ENCODE data around the gene METAP2.
"Not testable (repeated sequence)": the region's sequence is repeated elsewhere in the genome, so short reads cannot be mapped to it uniquely, and the experiment has no call there.

Gene METAP2

GRCh38 chr12:95463050-95463449 lies 10.9 kb upstream of the METAP2 start:
- ChIA-PET POLR2A (ENCODE audit: low non-redundant PET) (no interaction called here), CTCF (interaction anchor here (0.6 kb wide), 1 partner anchor 244 kb away, joined by 3 read pairs; no protein-coding TSS in a partner anchor)
- H3K27ac ChIP-seq = no peak overlapping the region
- no peak for TF ChIP-seq CTCF (conservative IDR thresholded peaks at IDR 0.05; ENCODE audit: low read depth)
- DNase-seq (ENCODE audit: low spot score) = no peak

GRCh38 chr12:95463776-95464175 lies 10.2 kb upstream of the METAP2 start:
- CTCF ChIA-PET; DNase-seq (ENCODE audit: low spot score); H3K27ac ChIP-seq; POLR2A ChIA-PET (ENCODE audit: low non-redundant PET): not testable (repeated sequence)

- POLR2A ChIA-PET (ENCODE audit: low non-redundant PET) = no interaction called here
- no peak overlapping the region for H3K27ac ChIP-seq
- CTCF ChIA-PET = no interaction called here
- DNase-seq (ENCODE audit: low spot score) = no peak
- no peak for TF ChIP-seq CTCF (conservative IDR thresholded peaks at IDR 0.05; ENCODE audit: low read depth)
These were observed 8.7 kb upstream of the METAP2 start for GRCh38 chr12:95465275-95465674.

- POLR2A ChIA-PET (ENCODE audit: low non-redundant PET) = no interaction called here
- no peak overlapping the region for H3K27ac ChIP-seq
- DNase-seq (ENCODE audit: low spot score) = no peak
- no peak for TF ChIP-seq CTCF (conservative IDR thresholded peaks at IDR 0.05; ENCODE audit: low read depth)
- CTCF ChIA-PET = no interaction called here
These were observed 3.7 kb upstream of the METAP2 start for GRCh38 chr12:95470300-95470699.

GRCh38 chr12:95473231-95473883 lies 595 bp upstream of the METAP2 start:
- TF ChIP-seq CTCF (conservative IDR thresholded peaks at IDR 0.05; ENCODE audit: low read depth) = no peak
- H3K27ac ChIP-seq = peak overlapping the region; percentile 94
- ChIA-PET POLR2A (ENCODE audit: low non-redundant PET) (interaction anchor here (1.0 kb wide), 1 partner anchor 139 kb away, joined by 3 read pairs; no protein-coding TSS in a partner anchor), CTCF (interaction anchor here (0.6 kb wide), 1 partner anchor 27 kb away, joined by 3 read pairs; no protein-coding TSS in a partner anchor)
- DNase-seq (ENCODE audit: low spot score) = peak; percentile 40

GRCh38 chr12:95474660-95474958 lies 657 bp downstream of the METAP2 start:
- DNase-seq (ENCODE audit: low spot score) = peak; percentile 13
- ChIA-PET CTCF (interaction anchor here (0.6 kb wide), 1 partner anchor 154 kb away, joined by 3 read pairs; no protein-coding TSS in a partner anchor), POLR2A (ENCODE audit: low non-redundant PET) (interaction anchor here (0.6 kb wide), 1 partner anchor 12 kb away, joined by 4 read pairs; no protein-coding TSS in a partner anchor)
- H3K27ac ChIP-seq = peak overlapping the region; percentile 94
- TF ChIP-seq CTCF (conservative IDR thresholded peaks at IDR 0.05; ENCODE audit: low read depth) = no peak

- no peak for TF ChIP-seq CTCF (conservative IDR thresholded peaks at IDR 0.05; ENCODE audit: low read depth)
- no peak overlapping the region for H3K27ac ChIP-seq
- ChIA-PET CTCF (no interaction called here), POLR2A (ENCODE audit: low non-redundant PET) (no interaction called here)
- DNase-seq (ENCODE audit: low spot score) = no peak
These were observed 6.3 kb downstream of the METAP2 start for GRCh38 chr12:95480230-95480629.
